SK-N-SH (cell line): ENCODE data around the gene FAM177B. TPM values are rescaled to one million over a fixed set of nuclear protein-coding genes. Genes with fewer than 3 reads are reported as not detected.
A peak's percentile ranks its signal among the peaks of the same experiment; 100 is the strongest.

Experiments used
- CTCF ChIA-PET: fragments of 300-600, 350-600 bp; formaldehyde crosslinking; extraction: SDS; loops from one replicate; lab custom pipeline; 2021; lab: Yijun Ruan, JAX
- POLR2A ChIA-PET: fragments of 350-600 bp; sonication (Branson Sonifier 250); formaldehyde crosslinking; extraction: SDS; loops from one replicate; lab custom pipeline; 2020; ENCODE audit warnings: antibody characterized with exemption, inconsistent platforms; lab: Yijun Ruan, JAX
- DNase-seq: peaks from one replicate; pipeline ENCODE4 v3.0.0; 2012
- H2AFZ ChIP-seq: fragments of 200-600 bp; sonication (generic); 2 replicates; pipeline ENCODE4 v1.8.1; 2016; ENCODE audit warnings: antibody characterized with exemption, mild to moderate bottlenecking, low read depth
- H3F3A ChIP-seq: fragments of 200-600 bp; sonication (generic); replicated peaks from 2 replicates; pipeline ENCODE3; 2016; ENCODE audit warnings: antibody characterized with exemption, mild to moderate bottlenecking; ENCODE audit not compliant: insufficient read depth
- H3K27ac ChIP-seq, 2 experiments: fragments of 200-500 bp in 1 of 2; fragments of 200-600 bp in 1 of 2; sonication (Bioruptor generic) in 1 of 2; sonication (generic), shearing (Covaris generic) in 1 of 2; 2 replicates each; pipeline versions ENCODE4 v1.5.1 to v1.6.1; 2014 to 2016; ENCODE audit warnings: low read depth in 2 of 2, inconsistent platforms in 1 of 2, low read length in 1 of 2, mild to moderate bottlenecking in 1 of 2, mixed read lengths in 1 of 2
- H3K27me3 ChIP-seq: fragments of 200-600 bp; sonication (generic), shearing (Covaris generic); 2 replicates; pipeline ENCODE4 v1.6.1; 2016; ENCODE audit warnings: mixed run types; ENCODE audit not compliant: insufficient read depth
- H3K36me3 ChIP-seq, 2 experiments: fragments of 200-500 bp in 1 of 2; fragments of 200-600 bp in 1 of 2; sonication (Bioruptor generic) in 1 of 2; sonication (generic) in 1 of 2; replicated peaks in 1 of 2; 2 replicates each; pipeline versions ENCODE3 to v1.5.1; 2014 to 2016; ENCODE audit warnings: low read length in 1 of 2, mild to moderate bottlenecking in 1 of 2; ENCODE audit not compliant: insufficient read depth in 2 of 2, control insufficient read depth in 1 of 2
- H3K4me1 ChIP-seq, 2 experiments: fragments of 200-500 bp in 1 of 2; fragments of 200-600 bp in 1 of 2; sonication (Bioruptor generic) in 1 of 2; sonication (generic), shearing (Covaris generic) in 1 of 2; 2 replicates each; pipeline versions ENCODE4 v1.5.1 to v1.6.1; 2014 to 2016; ENCODE audit warnings: low read depth in 1 of 2, low read length in 1 of 2, mixed run types in 1 of 2; ENCODE audit not compliant: insufficient read depth in 2 of 2, control insufficient read depth in 1 of 2
- H3K4me2 ChIP-seq: fragments of 200-600 bp; sonication (generic), shearing (Covaris generic); 2 replicates; pipeline ENCODE4 v1.6.1; 2017; ENCODE audit warnings: mixed run types
- H3K4me3 ChIP-seq, 2 experiments: fragments of 200-500 bp in 1 of 2; fragments of 200-600 bp in 1 of 2; sonication (Bioruptor generic) in 1 of 2; sonication (generic), shearing (Covaris generic) in 1 of 2; 2 replicates each; pipeline versions ENCODE4 v1.5.1 to v1.8.1; 2014 to 2016; ENCODE audit warnings: low read depth in 2 of 2, inconsistent platforms in 1 of 2, low read length in 1 of 2, mild to moderate bottlenecking in 1 of 2, mixed read lengths in 1 of 2, moderate library complexity in 1 of 2
- H3K79me2 ChIP-seq: fragments of 200-600 bp; sonication (generic); 2 replicates; pipeline ENCODE4 v1.8.1; 2017; ENCODE audit warnings: mild to moderate bottlenecking; ENCODE audit not compliant: insufficient read depth
- H3K9ac ChIP-seq: fragments of 200-600 bp; sonication (generic); 2 replicates; pipeline ENCODE4 v1.6.1; 2017; ENCODE audit warnings: mixed run types
- H3K9me2 ChIP-seq: fragments of 200-600 bp; sonication (generic); 2 replicates; pipeline ENCODE4 v1.6.1; 2017; ENCODE audit warnings: mixed run types
- H3K9me3 ChIP-seq: fragments of 200-600 bp; sonication (generic); 2 replicates; pipeline ENCODE4 v1.6.1; 2017; ENCODE audit warnings: mixed run types, mild to moderate bottlenecking, moderate library complexity
- H4K20me1 ChIP-seq: fragments of 200-600 bp; sonication (generic); 2 replicates; pipeline ENCODE4 v1.6.1; 2017; ENCODE audit warnings: mild to moderate bottlenecking, mixed run types; ENCODE audit not compliant: insufficient read depth
- EP300 ChIP-seq, 2 experiments: IDR thresholded peaks; 2 replicates each; pipeline versions ENCODE4 v1.4.0 to v1.6.1; 2012; ENCODE audit warnings: borderline replicate concordance in 1 of 2, low read depth in 1 of 2, low read length in 1 of 2
- EZH2phosphoT487 ChIP-seq: fragments of 200-600 bp; sonication (generic); IDR thresholded peaks from 2 replicates; pipeline ENCODE4 v1.6.1; 2017; ENCODE audit warnings: low read depth, mixed run types, mild to moderate bottlenecking, antibody characterized with exemption, moderate library complexity, borderline replicate concordance
- GATA2 ChIP-seq: sonication (generic); formaldehyde crosslinking; IDR thresholded peaks from 2 replicates; pipeline ENCODE4 v1.5.0; 2020; ENCODE audit warnings: mild to moderate bottlenecking, missing genetic modification reagents
- MEF2A ChIP-seq: IDR thresholded peaks from 2 replicates; pipeline ENCODE4 v1.4.0; 2012; ENCODE audit warnings: low read depth, borderline replicate concordance
- NFIC ChIP-seq: IDR thresholded peaks from 2 replicates; pipeline ENCODE4 v1.4.0; 2012; ENCODE audit warnings: borderline replicate concordance
- POLR2AphosphoS5 ChIP-seq: IDR thresholded peaks from 2 replicates; pipeline ENCODE4 v1.6.1; 2012; ENCODE audit warnings: low read depth, low read length
- RAD21 ChIP-seq: IDR thresholded peaks from 2 replicates; pipeline ENCODE4 v1.6.1; 2012; ENCODE audit warnings: mild to moderate bottlenecking, low read length
- RXRA ChIP-seq: IDR thresholded peaks from 2 replicates; pipeline ENCODE4 v1.4.0; 2012; ENCODE audit warnings: low read depth, mild to moderate bottlenecking, borderline replicate concordance
- SIN3A ChIP-seq: IDR thresholded peaks from 2 replicates; pipeline ENCODE4 v1.6.1; 2012; ENCODE audit warnings: low read depth, mild to moderate bottlenecking, low read length, moderate library complexity, borderline replicate concordance
- USF2 ChIP-seq: fragments of 150-350 bp; IDR thresholded peaks from 2 replicates; pipeline ENCODE4 v1.6.1; 2017; ENCODE audit warnings: antibody characterized with exemption, low read length, low read depth, borderline replicate concordance
- YY1 ChIP-seq: IDR thresholded peaks from 2 replicates; pipeline ENCODE4 v1.4.0; 2012; ENCODE audit warnings: low read depth, mild to moderate bottlenecking
- WGBS: methylation state at CpG from one replicate; pipeline ENCODE4 v1.1.6; 2017; ENCODE audit warnings: low lambda C conversion rate; 5-methylcytosine and 5-hydroxymethylcytosine counted together
- polyA plus RNA-seq, 3 experiments: library from polyadenylated mRNA; depleted of rRNA; stranded (reverse); fragments of >200 nt; gene quantifications; 2 replicates each; pipeline ENCODE4 v1.2.3, GENCODE V29; 2012

FAM177B gene
- polyA plus RNA-seq, 1 of the 3 experiments (the other 2 are of a cell fraction) = not detected

GRCh38 chr1:222749927-222750326, 12.9 kb downstream of the FAM177B start:
- ChIA-PET CTCF (interaction anchor here (0.8 to 2.6 kb wide), 12 partner anchors 8 to 384 kb away, joined by 3 to 14 read pairs (median 5); no protein-coding TSS in a partner anchor), POLR2A (no interaction called here)
- Histone ChIP-seq H3F3A (peaks cover 7% of the 10 kb centered on the region), H3K9me3 (no peaks in the 10 kb centered on the region), H4K20me1 (no peaks in the 10 kb centered on the region), H3K36me3 (no peaks in the 10 kb centered on the region), H3K9me2 (no peaks in the 10 kb centered on the region; the same call in 1 of the 2 replicates), H3K9ac (no peak overlapping the region), H3K4me1 (peaks cover 0 to 3% of the 10 kb centered on the region in 2 experiments; a peak in 1 of 4 replicates), H3K79me2 (no peaks in the 10 kb centered on the region), H3K27me3 (no peaks in the 10 kb centered on the region), H2AFZ (no peak overlapping the region), H3K4me2 (no peak overlapping the region), H3K4me3 (no peak overlapping the region)
- peak; percentile 40 for DNase-seq
- peak; percentile 59 for TF ChIP-seq RAD21
- no peak for TF ChIP-seq POLR2AphosphoS5
- TF ChIP-seq EP300 (IDR thresholded peaks at IDR 0.05; ENCODE audit: borderline replicate concordance in 1 of 2, low read depth in 1 of 2, low read length in 1 of 2) = no peak
- peak; percentile 39 for TF ChIP-seq GATA2 (CRISPR knock-in tag)
- TF ChIP-seq, all 33 proteins: peak for 2
- H3K27ac ChIP-seq = no peak overlapping the region

GRCh38 chr1:222750651-222751050, 13.6 kb downstream of the FAM177B start:
- Histone ChIP-seq H3K36me3 (no peaks in the 10 kb centered on the region), H3K27me3 (no peaks in the 10 kb centered on the region), H3K27ac (no peak overlapping the region), H3K9ac (no peak overlapping the region), H2AFZ (no peak overlapping the region), H4K20me1 (no peaks in the 10 kb centered on the region), H3K4me3 (no peak overlapping the region), H3K4me1 (peaks cover 0 to 3% of the 10 kb centered on the region in 2 experiments; a peak in 1 of 4 replicates), H3K79me2 (no peaks in the 10 kb centered on the region), H3K9me2 (no peaks in the 10 kb centered on the region), H3K9me3 (no peaks in the 10 kb centered on the region)
- DNase-seq = no peak
- WGBS = 79% methylated on average over 1 of the region's 1 CpG
- POLR2A ChIA-PET = no interaction called here
- no peak for TF ChIP-seq MEF2A
- TF ChIP-seq SIN3A = no peak
- no peak for TF ChIP-seq EP300 (IDR thresholded peaks at IDR 0.05; ENCODE audit: borderline replicate concordance in 1 of 2, low read depth in 1 of 2, low read length in 1 of 2)
- TF ChIP-seq, all 33 proteins: peak for 0
- no peak overlapping the region for H3K4me2 ChIP-seq
- CTCF ChIA-PET = interaction anchor here (0.9 to 2.6 kb wide), 9 partner anchors 10 to 383 kb away, joined by 3 to 14 read pairs (median 7); no protein-coding TSS in a partner anchor
- H3F3A ChIP-seq = peaks cover 7% of the 10 kb centered on the region

GRCh38 chr1:222751255-222751654, 14.3 kb downstream of the FAM177B start:
- Histone ChIP-seq H3K27ac (no peak overlapping the region), H3K4me2 (no peak overlapping the region), H3K4me1 (peaks cover 0 to 3% of the 10 kb centered on the region in 2 experiments; a peak in 1 of 4 replicates), H3K79me2 (no peaks in the 10 kb centered on the region), H4K20me1 (no peaks in the 10 kb centered on the region), H3K9ac (no peak overlapping the region), H3K9me3 (no peaks in the 10 kb centered on the region), H2AFZ (no peak overlapping the region), H3K27me3 (no peaks in the 10 kb centered on the region), H3K4me3 (no peak overlapping the region), H3F3A (peaks cover 7% of the 10 kb centered on the region), H3K9me2 (no peaks in the 10 kb centered on the region), H3K36me3 (no peaks in the 10 kb centered on the region)
- no peak for DNase-seq
- ChIA-PET CTCF (interaction anchor here (0.8 to 2.6 kb wide), 6 partner anchors 11 to 382 kb away, joined by 3 to 11 read pairs (median 7); no protein-coding TSS in a partner anchor), POLR2A (no interaction called here)
- TF ChIP-seq USF2 (no peak), EZH2phosphoT487 (no peak), NFIC (no peak), RAD21 (no peak), MEF2A (no peak), YY1 (no peak), GATA2 (CRISPR knock-in tag) (no peak), RXRA (no peak)
- WGBS = 49% methylated on average over 3 of the region's 3 CpGs
